HEK293 (cell line): ENCODE results near the gene ALKBH3.

Experiments used
- CTCF ChIA-PET: fragments of 350-600 bp; formaldehyde crosslinking; extraction: SDS; loops from one replicate; lab custom pipeline; 2021; ENCODE audit warnings: antibody characterized with exemption; lab: Yijun Ruan, JAX
- POLR2A ChIA-PET: fragments of 300-600 bp; formaldehyde crosslinking; extraction: SDS; loops from one replicate; lab custom pipeline; 2020; ENCODE audit warnings: antibody characterized with exemption, inconsistent platforms; lab: Yijun Ruan, JAX
- H3K27ac ChIP-seq: fragments of 200-500 bp; sonication (Bioruptor generic); 2 replicates; pipeline ENCODE4 v1.5.1; 2014; ENCODE audit warnings: low read depth, low read length, control low read depth, inconsistent platforms; ENCODE audit errors: extremely low read depth
- H3K36me3 ChIP-seq, 2 experiments: fragments of 200-500 bp in 1 of 2; sonication (Bioruptor generic) in 1 of 2; 1 replicate in 1 of 2; 2 replicates in 1 of 2; pipeline ENCODE4 v1.5.1; 2014 to 2017; ENCODE audit warnings: inconsistent platforms in 2 of 2, low read length in 2 of 2; ENCODE audit not compliant: control insufficient read depth in 2 of 2, insufficient read depth in 1 of 2
- H3K4me1 ChIP-seq: fragments of 200-500 bp; sonication (Bioruptor generic); 2 replicates; pipeline ENCODE4 v1.5.1; 2014; ENCODE audit warnings: mild to moderate bottlenecking, low read length, inconsistent platforms; ENCODE audit not compliant: control insufficient read depth, insufficient read depth
- H3K4me3 ChIP-seq: 2 replicates; pipeline ENCODE4 v1.5.1; 2011; ENCODE audit warnings: low read depth, mild to moderate bottlenecking, control low read depth, low read length, moderate library complexity
- H3K9me3 ChIP-seq: fragments of 200-500 bp; sonication (Bioruptor generic); 2 replicates; pipeline ENCODE4 v1.5.1; 2014; ENCODE audit warnings: low read depth, low read length, inconsistent platforms; ENCODE audit not compliant: control insufficient read depth, insufficient read depth
- FEZF1 ChIP-seq: fragments of 450-650 bp; formaldehyde crosslinking; IDR thresholded peaks from 2 replicates; pipeline ENCODE4 v1.5.1; 2016; ENCODE audit warnings: missing biosample characterization, missing genetic modification characterization
- HIC1 ChIP-seq: fragments of 450-650 bp; formaldehyde crosslinking; IDR thresholded peaks from 2 replicates; pipeline ENCODE4 v1.5.1; 2016; ENCODE audit warnings: missing biosample characterization, missing genetic modification characterization
- HOXD13 ChIP-seq: sonication (generic); formaldehyde crosslinking; IDR thresholded peaks from 2 replicates; pipeline ENCODE4 v1.8.0; 2022; ENCODE audit warnings: missing genetic modification reagents, borderline replicate concordance
- PBX3 ChIP-seq: sonication (generic); formaldehyde crosslinking; IDR thresholded peaks from 2 replicates; pipeline ENCODE4 v1.8.1; 2022; ENCODE audit warnings: mild to moderate bottlenecking, moderate library complexity, missing genetic modification reagents
- PRDM2 ChIP-seq: fragments of 450-650 bp; formaldehyde crosslinking; IDR thresholded peaks from 2 replicates; pipeline ENCODE4 v1.5.1; 2016; ENCODE audit warnings: missing biosample characterization, missing genetic modification characterization, borderline replicate concordance
- TCF7L2 ChIP-seq: IDR thresholded peaks from 2 replicates; pipeline ENCODE4 v1.6.1; 2011; ENCODE audit warnings: low read depth, mild to moderate bottlenecking, inconsistent platforms, low read length, moderate library complexity, borderline replicate concordance
- YY2 ChIP-seq: fragments of 450-650 bp; formaldehyde crosslinking; IDR thresholded peaks from 2 replicates; pipeline ENCODE4 v1.5.1; 2016; ENCODE audit warnings: missing biosample characterization, missing genetic modification characterization
- ZFP37 ChIP-seq: fragments of 450-650 bp; formaldehyde crosslinking; IDR thresholded peaks from 2 replicates; pipeline ENCODE4 v1.5.1; 2016; ENCODE audit warnings: missing biosample characterization, missing genetic modification characterization
- ZNF221 ChIP-seq: fragments of 450-650 bp; formaldehyde crosslinking; IDR thresholded peaks from 2 replicates; pipeline ENCODE4 v1.5.1; 2017; ENCODE audit warnings: missing biosample characterization, missing genetic modification characterization, borderline replicate concordance
- ZNF280D ChIP-seq: fragments of 450-650 bp; formaldehyde crosslinking; IDR thresholded peaks from 2 replicates; pipeline ENCODE4 v1.5.1; 2016; ENCODE audit warnings: missing biosample characterization, missing genetic modification characterization
- ZNF354C ChIP-seq: fragments of 450-650 bp; formaldehyde crosslinking; IDR thresholded peaks from 2 replicates; pipeline ENCODE4 v1.5.1; 2016; ENCODE audit warnings: missing biosample characterization, missing genetic modification characterization, low read depth, borderline replicate concordance
- ZNF488 ChIP-seq: fragments of 450-650 bp; formaldehyde crosslinking; IDR thresholded peaks from 2 replicates; pipeline ENCODE4 v1.5.1; 2016; ENCODE audit warnings: missing biosample characterization, missing genetic modification characterization
- ZNF501 ChIP-seq: fragments of 450-650 bp; formaldehyde crosslinking; IDR thresholded peaks from 2 replicates; pipeline ENCODE4 v1.5.1; 2016; ENCODE audit warnings: missing biosample characterization, missing genetic modification characterization
- ZNF560 ChIP-seq: fragments of 450-650 bp; formaldehyde crosslinking; IDR thresholded peaks from 2 replicates; pipeline ENCODE4 v1.5.1; 2017; ENCODE audit warnings: missing biosample characterization, missing genetic modification characterization, borderline replicate concordance
- ZNF639 ChIP-seq: fragments of 450-650 bp; formaldehyde crosslinking; IDR thresholded peaks from 2 replicates; pipeline ENCODE4 v1.5.1; 2016; ENCODE audit warnings: missing biosample characterization, missing genetic modification characterization
- ZNF677 ChIP-seq: fragments of 450-650 bp; IDR thresholded peaks from 2 replicates; pipeline ENCODE4 v1.5.0; 2018; ENCODE audit warnings: missing biosample characterization, mild to moderate bottlenecking, missing genetic modification characterization, moderate library complexity
- ZNF785 ChIP-seq: fragments of 450-650 bp; formaldehyde crosslinking; IDR thresholded peaks from 2 replicates; pipeline ENCODE4 v1.5.1; 2016; ENCODE audit warnings: missing biosample characterization, missing genetic modification characterization

The ALKBH3 gene

GRCh38 chr11:43830928-43831440, 49.6 kb upstream of the ALKBH3 start (continued):
- TF ChIP-seq ZNF639 (tag by site-specific recombination) (peak; percentile 48; the same call in 1 of the 2 replicates), ZFP37 (peak; percentile 44; the same call in 1 of the 2 replicates), HIC1 (tag by site-specific recombination) (peak; percentile 56; the same call in 1 of the 2 replicates), ZNF221 (tag by site-specific recombination) (no peak), ZNF354C (no peak), ZNF488 (tag by site-specific recombination) (no peak), ZNF501 (tag by site-specific recombination) (no peak), FEZF1 (peak; percentile 72)

GRCh38 chr11:43832536-43832935, 48.1 kb upstream of the ALKBH3 start:
- no peak overlapping the region for H3K4me3 ChIP-seq
- no peak for TF ChIP-seq PRDM2 (tag by site-specific recombination)
- no peak for TF ChIP-seq YY2 (tag by site-specific recombination)
- no peak for TF ChIP-seq HOXD13 (CRISPR knock-in tag)
- no peak for TF ChIP-seq ZNF677 (tag by site-specific recombination)
- ChIA-PET POLR2A (interaction anchor here (0.7 kb wide), 1 partner anchor 335 kb away, joined by 3 read pairs; no protein-coding TSS in a partner anchor), CTCF (interaction anchor here (0.6 to 10.8 kb wide), 2 partner anchors 17 to 111 kb away, joined by 3 to 122 read pairs; no protein-coding TSS in a partner anchor)
- no peak overlapping the region for H3K27ac ChIP-seq
- H3K36me3 ChIP-seq: peaks cover 0 to 3% of the 10 kb centered on the region in 2 experiments; a peak in 1 of 3 replicates
- no peaks in the 10 kb centered on the region for H3K9me3 ChIP-seq
- peaks cover 6% of the 10 kb centered on the region for H3K4me1 ChIP-seq

- ChIA-PET CTCF (interaction anchor here (0.7 to 10.8 kb wide), 3 partner anchors 16 to 257 kb away, joined by 3 to 122 read pairs (median 6); no protein-coding TSS in a partner anchor), POLR2A (no interaction called here)
- Histone ChIP-seq H3K36me3 (peaks cover 0 to 6% of the 10 kb centered on the region in 2 experiments; a peak in 1 of 3 replicates), H3K4me3 (no peak overlapping the region), H3K9me3 (no peaks in the 10 kb centered on the region), H3K4me1 (peaks cover 6% of the 10 kb centered on the region), H3K27ac (no peak overlapping the region)
- TF ChIP-seq FEZF1 (peak; percentile 76), TCF7L2 (peak; percentile 22; the same call in 1 of the 2 replicates), ZNF785 (tag by site-specific recombination) (no peak), ZNF280D (tag by site-specific recombination) (no peak), ZNF560 (tag by site-specific recombination) (no peak), PBX3 (CRISPR knock-in tag) (no peak)
Observed at GRCh38 chr11:43833657-43834073, 47.0 kb upstream of the ALKBH3 start.
